ENCODE measurements around the gene SPACA7.

Gene SPACA7

GRCh38 chr13:112376050-112376681 lies at the start of gene SPACA7:
TSS of gene SPACA7 (plus strand) at chr13:112376355. CDS start at chr13:112376386, 31 bp downstream.
- no peak for DNase-seq (ENCODE audit: low read depth)

GRCh38 chr13:112326821-112327370 lies 49.3 kb upstream of the SPACA7 start:
- DNase-seq (ENCODE audit: low read depth), result no peak

- DNase-seq (ENCODE audit: low read depth), result no peak
Observed at GRCh38 chr13:112328936-112329335, 47.2 kb upstream of the SPACA7 start.

GRCh38 chr13:112329376-112329775 lies 46.8 kb upstream of the SPACA7 start:
- DNase-seq (ENCODE audit: low read depth), result no peak

- no peak for DNase-seq (ENCODE audit: low read depth)
Observed at GRCh38 chr13:112330066-112330465, 46.1 kb upstream of the SPACA7 start.

- DNase-seq (ENCODE audit: low read depth), result no peak
Observed at GRCh38 chr13:112330479-112331381, 45.4 kb upstream of the SPACA7 start.

GRCh38 chr13:112331675-112332074 lies 44.5 kb upstream of the SPACA7 start:
- DNase-seq (ENCODE audit: low read depth), result no peak

- no peak for DNase-seq (ENCODE audit: low read depth)
Observed at GRCh38 chr13:112332727-112333126, 43.4 kb upstream of the SPACA7 start.

GRCh38 chr13:112333756-112334543 lies 42.2 kb upstream of the SPACA7 start:
- no peak for DNase-seq (ENCODE audit: low read depth)

GRCh38 chr13:112335135-112335534 lies 41.0 kb upstream of the SPACA7 start:
- DNase-seq (ENCODE audit: low read depth), result no peak

- DNase-seq (ENCODE audit: low read depth), result no peak
Observed at GRCh38 chr13:112341446-112341845, 34.7 kb upstream of the SPACA7 start.

- DNase-seq (ENCODE audit: low read depth), result no peak
Observed at GRCh38 chr13:112341976-112342735, 34.0 kb upstream of the SPACA7 start.

GRCh38 chr13:112342841-112343361 lies 33.3 kb upstream of the SPACA7 start:
- no peak for DNase-seq (ENCODE audit: low read depth)

GRCh38 chr13:112343591-112343990 lies 32.6 kb upstream of the SPACA7 start:
- DNase-seq (ENCODE audit: low read depth), result no peak

GRCh38 chr13:112345826-112346172 lies 30.4 kb upstream of the SPACA7 start:
- no peak for DNase-seq (ENCODE audit: low read depth)

- DNase-seq (ENCODE audit: low read depth), result no peak
Observed at GRCh38 chr13:112346173-112346898, 29.8 kb upstream of the SPACA7 start.

GRCh38 chr13:112346899-112347229 lies 29.3 kb upstream of the SPACA7 start:
- no peak for DNase-seq (ENCODE audit: low read depth)

- DNase-seq (ENCODE audit: low read depth), result no peak
Observed at GRCh38 chr13:112347986-112348385, 28.2 kb upstream of the SPACA7 start.

- DNase-seq (ENCODE audit: low read depth), result no peak
Observed at GRCh38 chr13:112348642-112349345, 27.4 kb upstream of the SPACA7 start.

GRCh38 chr13:112349681-112350080 lies 26.5 kb upstream of the SPACA7 start:
- DNase-seq (ENCODE audit: low read depth), result no peak

Measured in activated T-helper 1 cell treated with Interleukin-2 at 50 U/mL for 16 hours (primary cell).